ENCODE data around the gene USP35. TPM values are rescaled to one million over a fixed set of nuclear protein-coding genes. Genes with fewer than 3 reads are reported as not detected.

USP35 gene
- total RNA-seq, 1 experiment from 2014 or later: 11.8 TPM

GRCh38 chr11:78210000-78210608, 21.4 kb downstream of the USP35 start:
- ATAC-seq: no peak
- Histone ChIP-seq H3K4me3 (ENCODE audit: low read depth in 2 of 2, low read length in 2 of 2) (no peak overlapping the region), H3K27ac (ENCODE audit: low read length) (no peak overlapping the region), H3K27me3 (ENCODE audit: control insufficient read depth, insufficient read depth, low read length) (no peaks in the 10 kb centered on the region), H3K36me3 (ENCODE audit: control insufficient read depth, insufficient read depth, low read length) (no peaks in the 10 kb centered on the region), H3K9me3 (ENCODE audit: control insufficient read depth, insufficient read depth, low read depth, low read length) (no peaks in the 10 kb centered on the region), H3K4me1 (ENCODE audit: control insufficient read depth, insufficient read depth, low read length) (no peaks in the 10 kb centered on the region)
- in situ Hi-C loops (cut with HindIII; ENCODE audit: low pct_unique_long_range_greater_than_20kb, low sequenced_read_pairs) (no loop called here), intact Hi-C loops (cut with micrococcal nuclease; ENCODE audit: unreplicated experiment) (no loop called here)
- BruUV-seq (replicated peaks): no TSS peak
- POLR2A ChIA-PET: no interaction called here
- DNase-seq (ENCODE audit: low read depth, low spot score): no peak
- no peak for TF ChIP-seq TCF7L2 (IDR thresholded peaks at IDR 0.05; ENCODE audit: low read depth, low read length)
- TF ChIP-seq REST (IDR thresholded peaks at IDR 0.05; ENCODE audit: insufficient read depth in 1 of 2, low read depth in 2 of 2, low read length in 1 of 2): no peak
- TF ChIP-seq POLR2AphosphoS5 (IDR thresholded peaks at IDR 0.05; ENCODE audit: low read depth, low read length): no peak
- no peak for TF ChIP-seq CTCF (IDR thresholded peaks at IDR 0.05)
- TF ChIP-seq SIN3A (IDR thresholded peaks at IDR 0.05; ENCODE audit: borderline replicate concordance, insufficient read depth, low read depth, low read length): no peak
- CTCF ChIA-PET: no interaction called here

GRCh38 chr11:78211565-78211964, 22.8 kb downstream of the USP35 start:
- ChIA-PET POLR2A (no interaction called here), CTCF (no interaction called here)
- in situ Hi-C loops (cut with HindIII; ENCODE audit: low pct_unique_long_range_greater_than_20kb, low sequenced_read_pairs): no loop called here
- BruUV-seq (replicated peaks): no TSS peak
- H3K27ac ChIP-seq (ENCODE audit: low read length): no peak overlapping the region
- H3K9me3 ChIP-seq (ENCODE audit: control insufficient read depth, insufficient read depth, low read depth, low read length): no peaks in the 10 kb centered on the region
- no peaks in the 10 kb centered on the region for H3K4me1 ChIP-seq (ENCODE audit: control insufficient read depth, insufficient read depth, low read length)
- ATAC-seq (no peak), DNase-seq (ENCODE audit: low read depth, low spot score) (no peak)
- H3K36me3 ChIP-seq (ENCODE audit: control insufficient read depth, insufficient read depth, low read length): no peaks in the 10 kb centered on the region
- H3K27me3 ChIP-seq (ENCODE audit: control insufficient read depth, insufficient read depth, low read length): no peaks in the 10 kb centered on the region
- intact Hi-C loops (cut with micrococcal nuclease; ENCODE audit: unreplicated experiment): no loop called here
- no peak overlapping the region for H3K4me3 ChIP-seq (ENCODE audit: low read depth in 2 of 2, low read length in 2 of 2)
- no peak for TF ChIP-seq POLR2AphosphoS5 (IDR thresholded peaks at IDR 0.05; ENCODE audit: low read depth, low read length)
- no peak for TF ChIP-seq SIN3A (IDR thresholded peaks at IDR 0.05; ENCODE audit: borderline replicate concordance, insufficient read depth, low read depth, low read length)
- no peak for TF ChIP-seq CTCF (IDR thresholded peaks at IDR 0.05)
- no peak for TF ChIP-seq REST (IDR thresholded peaks at IDR 0.05; ENCODE audit: insufficient read depth in 1 of 2, low read depth in 2 of 2, low read length in 1 of 2)
- TF ChIP-seq TCF7L2 (IDR thresholded peaks at IDR 0.05; ENCODE audit: low read depth, low read length): no peak

Data from Panc1 (cell line).